HT-29 (cell line): Measurements from ENCODE around the gene MSX2. TPM values are rescaled to one million over a fixed set of nuclear protein-coding genes. Genes with fewer than 3 reads are reported as not detected.
A peak's percentile ranks its signal among the peaks of the same experiment; 100 is the strongest.
"Not testable (repeated sequence)": the region's sequence is repeated elsewhere in the genome, so short reads cannot be mapped to it uniquely, and the experiment has no call there.

Experiments used
- DNase-seq: peaks from one replicate; pipeline ENCODE4 v3.0.0-alpha.2; 2015; ENCODE audit warnings: low spot score
- total RNA-seq: library from RNA; depleted of rRNA; stranded (reverse); fragments of >200 nt; shearing (Covaris generic); gene quantifications from 2 replicates; pipeline ENCODE4 v1.2.3, GENCODE V29; 2014

MSX2 gene
- total RNA-seq, 1 experiment from 2014 or later = 2.0 TPM

- DNase-seq = no peak
Observed at GRCh38 chr5:174733091-174733690, 8.8 kb downstream of the MSX2 start.

- no peak for DNase-seq
Observed at GRCh38 chr5:174733836-174734235, 9.5 kb downstream of the MSX2 start.

GRCh38 chr5:174734571-174735497 lies 10.5 kb downstream of the MSX2 start:
- DNase-seq = no peak

GRCh38 chr5:174735498-174736330 lies 11.3 kb downstream of the MSX2 start:
- DNase-seq = peak; percentile 74

GRCh38 chr5:174736331-174736721 lies 11.9 kb downstream of the MSX2 start:
- no peak for DNase-seq

GRCh38 chr5:174736777-174737176 lies 12.4 kb downstream of the MSX2 start:
- no peak for DNase-seq

- DNase-seq = no peak
Observed at GRCh38 chr5:174737330-174737729, 12.9 kb downstream of the MSX2 start.

- DNase-seq = peak; percentile 3
Observed at GRCh38 chr5:174741352-174741751, 17.0 kb downstream of the MSX2 start.

GRCh38 chr5:174744896-174745295 lies 20.5 kb downstream of the MSX2 start:
- DNase-seq = no peak

GRCh38 chr5:174745590-174746103 lies 21.3 kb downstream of the MSX2 start:
- no peak for DNase-seq

- DNase-seq = no peak
Observed at GRCh38 chr5:174750711-174751110, 26.3 kb downstream of the MSX2 start.

GRCh38 chr5:174751154-174752000 lies 27.0 kb downstream of the MSX2 start:
- DNase-seq = no peak

GRCh38 chr5:174752121-174752520 lies 27.7 kb downstream of the MSX2 start:
- DNase-seq = peak; percentile 5

GRCh38 chr5:174755106-174755505 lies 30.7 kb downstream of the MSX2 start:
- DNase-seq = peak; percentile 30

GRCh38 chr5:174759091-174759490 lies 34.7 kb downstream of the MSX2 start:
- no peak for DNase-seq

- DNase-seq = no peak
Observed at GRCh38 chr5:174760721-174761120, 36.3 kb downstream of the MSX2 start.

GRCh38 chr5:174761341-174761740 lies 37.0 kb downstream of the MSX2 start:
- not testable (repeated sequence) for DNase-seq

GRCh38 chr5:174764309-174764708 lies 39.9 kb downstream of the MSX2 start:
- DNase-seq = no peak

GRCh38 chr5:174765540-174765939 lies 41.2 kb downstream of the MSX2 start:
- no peak for DNase-seq

GRCh38 chr5:174767670-174768069 lies 43.3 kb downstream of the MSX2 start:
- no peak for DNase-seq

GRCh38 chr5:174769005-174769404 lies 44.6 kb downstream of the MSX2 start:
- no peak for DNase-seq
